Ovary (tissue), 3 donors: Measurements from ENCODE around the gene UBLCP1.
"Not testable (repeated sequence)": the region's sequence is repeated elsewhere in the genome, so short reads cannot be mapped to it uniquely, and the experiment has no call there.

ENCODE experiments used
- CTCF ChIP-seq, 3 donors: fragments of 450-650 bp in 2 of 3; fragments of 200-600 bp in 1 of 3; IDR thresholded peaks; one replicate each; pipeline versions ENCODE4 v1.5.1 to v1.8.0; 2016 to 2022; ENCODE audit warnings: antibody characterized with exemption in 3 of 3, mild to moderate bottlenecking in 1 of 3
- EP300 ChIP-seq: sonication (generic); formaldehyde crosslinking; IDR thresholded peaks from one replicate; pipeline ENCODE4 v1.6.1; 2017; ENCODE audit warnings: antibody characterized with exemption
- POLR2A ChIP-seq: fragments of 450-650 bp; IDR thresholded peaks from one replicate; pipeline ENCODE4 v1.6.1; 2017; ENCODE audit warnings: antibody characterized with exemption, mild to moderate bottlenecking, moderate library complexity
- donor health status: DM: no; HTN: no; CAD: no.

- not testable (repeated sequence) for TF ChIP-seq CTCF (IDR thresholded peaks at IDR 0.05); POLR2A; EP300
Measured at GRCh38 chr5:159266764-159267163, 3.7 kb downstream of the UBLCP1 start.
